ENCODE data around the gene SLIT1. TPM values are rescaled to one million over a fixed set of nuclear protein-coding genes. Genes with fewer than 3 reads are reported as not detected.

SLIT1 gene
- total RNA-seq, 4 donors from 2014 or later, result under 0.01 to 0.78 (median 0.15) TPM

- Histone ChIP-seq H3K36me3 (no peaks in the 10 kb centered on the region), H3K27me3 (no peaks in the 10 kb centered on the region), H3K4me1 (no peaks in the 10 kb centered on the region), H3K9me3 (no peaks in the 10 kb centered on the region), H3K27ac (no peak overlapping the region), H3K4me3 (replicated peaks in 1 of 3) (no peak overlapping the region)
- no peak for DNase-seq
- 85 to 87% methylated on average over 2 to 7 of the region's 7 CpGs for WGBS, 2 donors
- intact Hi-C loops (cut with DNase I), result no loop called here
- no peak for TF ChIP-seq POLR2A (IDR thresholded peaks at IDR 0.05)
- TF ChIP-seq CTCF (IDR thresholded peaks at IDR 0.05), result no peak
Measured at GRCh38 chr10:97049670-97050069, 136.1 kb downstream of the SLIT1 start.

- WGBS, 2 donors, result 89 to 92% methylated on average over 22 of the region's 23 CpGs
- no peaks in the 10 kb centered on the region for H3K27me3 ChIP-seq
- H3K4me3 ChIP-seq (replicated peaks in 1 of 3), result no peak overlapping the region
- no peak for DNase-seq
- H3K4me1 ChIP-seq, result no peaks in the 10 kb centered on the region
- no peaks in the 10 kb centered on the region for H3K9me3 ChIP-seq
- no peaks in the 10 kb centered on the region for H3K36me3 ChIP-seq
- intact Hi-C loops (cut with DNase I), result no loop called here
- no peak for TF ChIP-seq CTCF (IDR thresholded peaks at IDR 0.05)
- TF ChIP-seq POLR2A (IDR thresholded peaks at IDR 0.05), result no peak
- H3K27ac ChIP-seq, result no peak overlapping the region
Measured at GRCh38 chr10:97048649-97049427, 136.9 kb downstream of the SLIT1 start.

GRCh38 chr10:97047788-97048187 lies 138.0 kb downstream of the SLIT1 start:
- 83 to 96% methylated on average over 8 to 9 of the region's 9 CpGs for WGBS, 2 donors
- TF ChIP-seq CTCF (IDR thresholded peaks at IDR 0.05) (no peak), POLR2A (IDR thresholded peaks at IDR 0.05) (no peak)
- intact Hi-C loops (cut with DNase I), result no loop called here
- no peak for DNase-seq
- no peaks in the 10 kb centered on the region for H3K27me3 ChIP-seq
- no peak overlapping the region for H3K27ac ChIP-seq
- no peaks in the 10 kb centered on the region for H3K4me1 ChIP-seq
- H3K36me3 ChIP-seq, result no peaks in the 10 kb centered on the region
- H3K9me3 ChIP-seq, result no peaks in the 10 kb centered on the region
- no peak overlapping the region for H3K4me3 ChIP-seq (replicated peaks in 1 of 3)

- intact Hi-C loops (cut with DNase I), result no loop called here
- Histone ChIP-seq H3K36me3 (no peaks in the 10 kb centered on the region), H3K4me3 (replicated peaks in 1 of 3) (no peak overlapping the region), H3K9me3 (no peaks in the 10 kb centered on the region), H3K4me1 (no peaks in the 10 kb centered on the region), H3K27me3 (no peaks in the 10 kb centered on the region), H3K27ac (no peak overlapping the region)
- DNase-seq, result no peak
- 86 to 88% methylated on average over 5 of the region's 5 CpGs for WGBS, 2 donors
- no peak for TF ChIP-seq POLR2A (IDR thresholded peaks at IDR 0.05)
- no peak for TF ChIP-seq CTCF (IDR thresholded peaks at IDR 0.05)
Measured at GRCh38 chr10:97047083-97047736, 138.5 kb downstream of the SLIT1 start.

- H3K27ac ChIP-seq, result no peak overlapping the region
- 76 to 86% methylated on average over 11 of the region's 11 CpGs for WGBS, 2 donors
- H3K36me3 ChIP-seq, result no peaks in the 10 kb centered on the region
- intact Hi-C loops (cut with DNase I), result no loop called here
- no peak for DNase-seq
- no peaks in the 10 kb centered on the region for H3K27me3 ChIP-seq
- H3K9me3 ChIP-seq, result no peaks in the 10 kb centered on the region
- no peaks in the 10 kb centered on the region for H3K4me1 ChIP-seq
- no peak for TF ChIP-seq POLR2A (IDR thresholded peaks at IDR 0.05)
- TF ChIP-seq CTCF (IDR thresholded peaks at IDR 0.05), result no peak
- no peak overlapping the region for H3K4me3 ChIP-seq (replicated peaks in 1 of 3)
Measured at GRCh38 chr10:97046456-97047082, 139.2 kb downstream of the SLIT1 start.

Data from thyroid gland (tissue), 4 donors.